GM18517 (cell line): Measurements from ENCODE around the gene SGPL1.
"Not testable (repeated sequence)": the region's sequence is repeated elsewhere in the genome, so short reads cannot be mapped to it uniquely, and the experiment has no call there.

Experiments
- ATAC-seq: cut with Tn5 transposase; IDR thresholded peaks from one replicate; pipeline ENCODE4 v1.9.1; 2021; ENCODE audit warnings: mild to moderate bottlenecking, moderate library complexity; ENCODE audit not compliant: unreplicated experiment

SGPL1 gene

DNA sequence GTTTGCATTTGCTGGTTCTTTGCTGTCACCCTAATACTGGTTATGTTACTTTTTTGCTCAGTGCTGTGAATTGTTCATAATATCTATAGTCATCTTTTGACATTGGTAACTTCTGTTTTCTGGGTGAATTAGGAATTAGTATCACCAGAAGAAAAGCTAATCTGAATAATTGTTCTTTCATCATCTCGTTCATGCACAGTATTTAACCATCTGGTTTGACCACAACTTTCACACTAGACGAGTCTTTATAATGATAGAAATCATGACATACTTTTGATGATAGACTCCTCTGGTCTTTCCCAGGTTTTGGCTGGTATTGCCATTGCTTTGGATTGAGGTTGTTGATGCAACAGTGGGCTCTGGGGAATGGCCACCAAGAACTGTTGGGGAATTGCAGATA lies 25.1 kb downstream of the SGPL1 start:
- ATAC-seq = no peak

DNA sequence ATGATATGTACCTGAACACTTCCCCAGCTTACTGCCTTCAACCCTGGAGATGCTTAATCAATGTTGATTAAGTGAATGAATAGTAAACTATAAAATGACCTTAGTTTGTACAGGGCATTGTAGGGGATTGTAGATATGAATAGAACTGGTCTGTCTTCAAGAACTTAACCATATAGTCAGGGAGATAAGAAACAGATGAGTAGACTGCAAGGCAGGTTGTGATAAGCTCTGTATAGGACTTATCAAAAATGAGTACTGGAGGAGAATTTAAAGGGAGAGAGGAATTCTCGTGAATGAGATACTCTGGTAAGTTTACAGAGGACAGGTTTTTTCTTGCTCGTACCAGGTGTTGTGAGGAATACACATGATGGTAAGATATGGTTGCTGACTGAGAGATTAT lies 27.6 kb downstream of the SGPL1 start:
- ATAC-seq = no peak

DNA sequence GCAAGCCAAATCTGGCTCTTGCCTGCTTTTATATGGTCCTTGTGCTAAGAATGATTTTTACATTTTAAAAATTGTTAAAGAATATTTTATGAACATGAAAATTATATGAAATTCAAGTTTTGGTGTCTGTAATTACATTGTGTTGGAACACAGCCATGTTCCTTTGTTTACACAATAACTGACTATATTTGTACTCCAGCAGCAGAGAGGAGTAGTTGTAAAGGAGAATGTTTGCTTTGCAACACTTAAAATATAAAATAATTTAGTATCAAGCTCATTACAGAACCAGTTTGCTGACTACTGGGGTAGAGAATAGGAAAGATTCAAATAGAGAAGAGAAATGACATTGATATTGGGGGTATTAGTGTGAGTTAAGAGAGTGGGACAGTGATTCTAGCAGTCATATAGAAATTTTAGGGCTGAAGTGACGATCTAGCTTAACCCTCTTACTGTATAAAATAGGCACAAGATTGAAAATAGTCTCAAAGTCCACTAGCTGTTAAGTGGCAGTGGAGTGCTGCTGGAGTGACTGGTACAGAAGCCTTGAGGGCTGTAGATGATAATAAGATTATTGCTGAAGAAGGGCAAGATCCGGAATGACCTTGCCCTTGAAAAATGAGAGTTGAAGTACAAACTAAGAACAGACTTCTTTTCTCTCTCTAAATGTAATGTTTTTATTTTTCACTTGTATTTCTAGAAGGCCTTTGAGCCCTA lies 28.2 kb downstream of the SGPL1 start:
- no peak for ATAC-seq

DNA sequence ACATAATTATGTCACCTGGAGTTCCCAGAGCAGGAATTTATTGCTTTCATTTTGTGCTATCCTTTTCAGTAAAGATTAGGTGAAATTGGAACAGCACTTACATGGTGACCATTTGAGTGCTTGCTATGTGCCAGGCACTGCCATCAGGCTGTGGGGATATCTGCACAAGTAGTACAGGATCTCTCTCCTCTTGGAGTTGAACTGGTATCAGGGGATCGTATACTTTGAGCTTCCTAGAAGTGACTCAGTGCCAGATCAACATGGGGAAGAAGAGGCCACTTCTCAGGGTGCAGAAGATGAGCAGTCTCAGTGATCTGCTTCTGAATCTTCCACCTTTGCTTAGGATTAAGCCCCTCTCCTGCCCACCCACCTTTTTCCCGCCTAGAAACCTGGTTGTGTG lies 29.5 kb downstream of the SGPL1 start:
- ATAC-seq = no peak

DNA sequence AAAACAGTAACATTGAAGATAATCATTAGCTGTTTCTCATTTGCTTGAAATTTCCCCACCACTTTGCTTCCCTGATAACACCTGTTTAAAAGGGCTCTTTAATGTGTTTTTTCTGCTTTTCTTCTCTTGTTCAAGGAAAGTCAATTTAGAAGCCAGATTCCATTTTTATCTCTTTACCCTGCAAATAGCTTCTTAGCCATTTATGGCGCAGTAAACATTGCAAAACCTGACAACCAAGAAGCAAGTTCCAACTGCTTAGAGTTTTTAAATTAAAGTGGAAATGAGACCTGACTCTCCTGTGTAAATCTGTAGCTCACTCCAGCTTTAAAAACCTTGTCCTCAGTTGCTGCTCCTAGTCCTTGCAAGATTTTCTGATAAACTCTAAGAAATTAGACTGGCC lies 30.1 kb downstream of the SGPL1 start:
- no peak for ATAC-seq

DNA sequence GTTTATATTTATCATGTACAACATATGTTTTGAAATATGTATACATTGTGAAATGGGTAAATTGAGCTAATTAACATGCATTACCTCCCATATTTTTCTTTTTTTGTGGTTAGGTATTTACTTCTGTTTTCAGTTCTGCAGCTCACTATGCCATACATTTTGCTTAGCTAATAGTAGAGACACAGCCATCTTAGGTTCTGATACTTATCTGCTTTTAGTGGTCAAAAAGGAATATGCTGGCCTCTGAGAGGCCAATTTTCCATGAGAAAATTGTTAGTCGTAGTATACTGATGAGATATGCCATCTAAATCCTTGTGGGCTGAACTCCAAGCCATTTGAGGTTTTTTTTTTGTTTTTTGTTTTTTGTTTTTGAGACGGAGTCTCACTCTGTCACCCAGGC lies 31.0 kb downstream of the SGPL1 start:
- ATAC-seq = no peak

DNA sequence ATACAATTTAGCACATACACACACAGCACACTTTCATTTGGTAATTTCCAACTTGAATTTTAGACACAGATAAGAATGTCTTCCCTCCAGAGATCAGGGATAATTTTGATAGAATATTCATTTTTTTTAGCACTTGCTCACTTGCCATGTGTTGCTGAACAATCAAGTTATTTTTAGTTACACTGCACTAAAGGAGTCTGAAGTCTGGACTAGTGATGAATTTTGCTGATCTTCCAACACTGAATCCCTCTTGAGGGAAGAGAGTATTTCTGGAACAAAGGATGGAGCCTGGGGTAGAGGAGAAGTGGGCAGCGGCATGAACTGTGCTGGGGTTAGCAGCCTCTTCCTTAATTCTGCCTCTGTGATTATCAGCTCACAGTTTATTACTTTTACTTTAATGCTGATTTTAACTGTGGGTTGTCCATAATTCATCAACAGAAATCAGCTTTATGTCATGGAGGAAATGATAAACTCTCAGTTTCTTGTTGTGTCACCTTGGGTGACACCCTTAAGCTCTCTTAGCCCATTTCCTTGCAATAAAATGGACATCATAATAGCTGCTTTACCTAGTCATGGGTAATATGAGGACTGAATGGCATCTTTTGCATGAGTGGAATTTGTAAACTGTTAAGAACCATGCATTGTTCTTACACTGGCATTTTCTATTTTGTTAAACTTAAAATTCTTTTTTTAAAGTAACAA lies 32.1 kb downstream of the SGPL1 start:
- no peak for ATAC-seq

DNA sequence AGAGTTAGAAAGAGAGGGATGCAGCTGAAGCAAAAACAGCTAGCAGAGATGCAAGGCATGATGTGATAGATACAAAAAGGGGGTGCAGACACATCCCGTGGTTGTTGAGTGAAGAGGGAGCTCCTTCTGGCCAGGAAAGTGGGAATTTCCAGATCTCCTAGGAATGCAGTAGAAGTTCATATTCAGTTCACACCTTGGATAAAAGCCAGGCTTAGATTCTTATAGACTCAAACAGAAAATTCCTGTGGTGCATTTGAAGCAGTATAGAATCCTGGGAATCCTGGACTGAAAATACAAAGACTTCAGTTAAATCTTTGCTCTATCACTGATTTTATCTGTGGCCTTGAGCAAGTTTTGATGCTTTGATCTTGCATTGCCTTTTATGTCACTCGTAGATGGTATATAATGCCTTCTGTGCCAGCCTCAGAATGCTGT lies 33.9 kb downstream of the SGPL1 start:
- no peak for ATAC-seq

DNA sequence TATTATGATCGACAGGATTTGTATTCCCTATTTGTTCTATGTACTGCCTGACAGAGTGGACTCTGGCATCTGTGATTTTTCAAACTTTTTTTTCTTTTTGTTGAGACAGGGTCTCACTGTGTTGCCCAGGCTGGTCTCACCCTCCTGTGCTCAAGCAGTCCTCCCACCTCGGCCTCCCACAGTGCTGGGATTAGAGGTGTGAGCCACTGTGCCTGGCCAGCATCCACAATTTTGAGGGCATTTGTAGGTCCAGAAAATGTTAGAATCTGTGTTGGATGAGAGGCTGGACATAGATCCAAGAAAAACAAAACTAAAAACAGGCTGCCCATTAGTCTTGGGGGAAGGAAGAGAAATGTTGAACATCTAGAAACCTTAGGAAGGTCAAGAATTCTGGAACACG lies 34.3 kb downstream of the SGPL1 start:
- no peak for ATAC-seq

DNA sequence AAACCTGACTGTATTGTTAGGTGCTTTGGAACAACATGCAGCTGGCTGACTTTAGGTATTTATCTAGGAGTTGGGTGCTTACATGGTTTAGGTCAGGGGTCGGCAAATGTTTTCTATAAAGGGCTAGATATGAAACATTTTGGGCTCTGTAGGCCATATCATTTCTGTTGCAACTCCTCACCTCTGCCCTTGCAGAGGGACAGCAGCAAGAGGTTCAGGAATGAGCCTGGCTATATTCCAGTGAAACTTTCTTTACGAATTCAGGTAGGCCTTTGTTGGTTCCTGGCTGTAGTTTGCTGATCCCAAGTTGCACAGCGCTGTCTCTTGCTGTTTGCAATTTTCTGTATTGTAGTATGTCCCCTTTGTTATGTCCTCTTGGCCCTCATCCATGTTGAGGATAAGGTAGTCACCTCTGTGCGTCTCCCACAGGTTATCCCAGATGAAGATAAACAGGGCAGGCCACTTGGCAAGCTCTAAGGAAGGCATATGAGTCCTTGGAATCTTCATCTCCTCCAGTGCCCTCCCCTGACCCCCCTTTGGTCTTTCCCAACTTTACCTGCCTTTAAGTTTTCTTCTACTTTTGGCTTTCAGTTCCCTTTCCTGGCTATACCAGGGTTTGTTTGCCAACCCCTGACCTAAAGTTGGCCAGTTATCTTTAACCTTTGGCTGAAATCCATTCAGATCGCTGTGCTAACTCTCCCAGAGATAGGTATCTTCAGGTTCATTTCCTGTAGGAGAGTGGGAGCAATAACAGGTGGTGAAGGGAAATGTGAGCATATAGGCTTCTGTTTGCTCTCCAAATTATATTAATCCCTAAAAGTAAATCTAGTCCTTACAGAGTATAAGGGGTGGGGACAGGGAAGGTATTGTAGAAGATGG lies 36.1 kb downstream of the SGPL1 start:
- ATAC-seq = no peak

DNA sequence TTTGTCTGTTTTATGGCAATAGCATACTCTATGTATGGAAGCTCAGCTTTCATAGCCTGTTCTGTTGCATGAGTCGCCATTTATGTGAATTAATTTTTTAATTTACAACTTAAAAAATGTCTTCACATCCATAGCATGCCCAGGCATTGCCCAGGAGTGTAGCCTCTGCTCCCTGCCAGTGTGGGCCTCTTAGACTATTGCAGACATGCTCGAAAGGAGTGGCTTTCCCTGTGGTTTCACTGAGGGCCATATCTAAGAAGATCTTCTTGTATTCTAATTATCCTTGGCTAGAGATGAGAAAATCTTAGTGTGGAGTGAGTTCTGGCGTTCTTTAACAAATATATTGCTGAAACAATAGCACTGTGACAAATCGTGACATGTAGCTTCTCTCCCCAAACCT lies 37.3 kb downstream of the SGPL1 start:
- ATAC-seq = no peak

DNA sequence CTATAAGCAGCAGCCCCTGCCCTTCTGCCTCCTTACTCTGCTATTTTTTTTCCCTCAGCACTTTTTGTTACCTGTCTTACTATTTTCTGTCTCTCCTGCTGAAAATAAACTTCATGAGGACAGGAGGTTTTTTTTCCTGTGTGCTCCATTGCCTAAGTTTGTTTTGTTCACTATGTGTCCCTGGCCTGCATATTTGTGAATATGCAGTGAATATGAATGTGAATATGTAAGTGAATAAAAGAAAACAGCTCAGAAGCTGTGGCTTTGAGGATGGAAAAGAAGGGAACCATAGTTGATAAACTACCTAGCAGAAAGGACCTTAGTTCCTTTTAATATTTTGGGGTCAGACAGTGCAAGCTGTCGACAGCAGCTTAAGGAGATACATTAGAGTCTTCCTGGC lies 37.7 kb downstream of the SGPL1 start:
- no peak for ATAC-seq

DNA sequence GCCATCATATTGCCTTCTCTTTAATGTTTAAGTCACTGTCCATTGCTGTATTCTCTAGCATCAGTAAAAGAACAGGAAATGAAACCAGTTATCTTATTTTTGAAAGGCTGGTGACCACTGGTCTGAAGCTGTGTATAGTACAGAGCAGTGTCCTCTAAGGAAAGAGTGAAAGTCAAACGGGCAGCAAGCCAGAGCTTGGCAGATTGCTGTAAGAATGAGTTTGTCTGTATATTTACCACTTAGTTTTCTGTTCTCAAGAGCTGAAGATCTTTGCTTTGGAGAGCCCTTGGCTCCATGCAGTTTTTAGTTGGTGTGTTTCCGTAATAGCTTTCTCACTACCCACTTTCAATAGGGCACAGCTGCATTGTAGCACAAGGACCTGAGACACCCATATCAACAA lies 40.7 kb downstream of the SGPL1 start:
- ATAC-seq = no peak

DNA sequence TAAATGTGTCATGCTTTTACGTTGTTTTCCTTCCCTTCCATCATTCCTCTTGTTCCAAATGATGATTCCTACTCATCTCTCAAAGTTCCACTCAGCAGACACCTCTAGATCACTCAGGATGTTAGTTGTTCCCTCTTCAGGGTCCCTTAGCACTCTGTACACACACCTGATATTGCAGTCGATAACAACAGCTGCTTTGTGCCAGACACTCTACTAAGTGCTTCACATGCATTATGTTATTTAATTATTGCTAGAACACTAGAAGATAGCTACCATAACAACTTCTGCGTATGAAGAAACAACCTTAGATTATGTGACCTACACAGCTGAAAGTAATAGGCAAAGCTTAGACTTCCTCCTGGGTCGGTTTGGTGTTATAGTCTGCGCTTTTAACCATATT lies 43.0 kb downstream of the SGPL1 start:
- ATAC-seq = no peak

DNA sequence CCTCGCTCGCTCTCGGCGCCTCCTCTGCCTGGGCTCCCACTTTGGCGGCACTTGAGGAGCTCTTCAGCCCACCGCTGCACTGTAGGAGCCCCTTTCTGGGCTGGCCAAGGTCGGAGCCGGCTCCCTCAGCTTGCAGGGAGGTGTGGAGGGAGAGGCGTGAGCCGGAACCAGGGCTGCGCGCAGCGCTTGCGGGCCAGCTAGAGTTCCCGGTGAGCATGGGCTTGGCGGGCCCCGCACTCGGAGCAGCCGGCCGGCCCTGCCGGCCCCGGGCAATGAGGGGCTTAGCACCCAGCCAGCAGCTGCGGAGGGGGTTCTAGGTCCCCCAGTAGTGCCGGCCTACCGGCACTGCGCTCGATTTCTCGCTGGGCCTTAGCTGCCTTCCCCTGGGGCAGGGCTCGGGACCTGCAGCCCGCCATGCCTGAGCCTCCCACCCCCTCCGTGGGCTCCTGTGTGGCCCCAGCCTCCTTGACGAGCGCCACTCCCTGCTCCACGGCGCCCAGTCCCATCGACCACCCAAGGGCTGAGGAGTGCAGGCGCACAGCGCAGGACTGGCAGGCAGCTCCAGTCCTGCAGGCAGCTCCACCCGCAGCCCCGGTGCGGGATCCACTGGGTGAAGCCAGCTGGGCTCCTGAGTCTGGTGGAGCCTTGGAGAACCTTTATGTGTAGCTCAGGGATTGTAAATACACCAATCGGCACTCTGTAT lies 45.9 kb downstream of the SGPL1 start:
- ATAC-seq = not testable (repeated sequence)

DNA sequence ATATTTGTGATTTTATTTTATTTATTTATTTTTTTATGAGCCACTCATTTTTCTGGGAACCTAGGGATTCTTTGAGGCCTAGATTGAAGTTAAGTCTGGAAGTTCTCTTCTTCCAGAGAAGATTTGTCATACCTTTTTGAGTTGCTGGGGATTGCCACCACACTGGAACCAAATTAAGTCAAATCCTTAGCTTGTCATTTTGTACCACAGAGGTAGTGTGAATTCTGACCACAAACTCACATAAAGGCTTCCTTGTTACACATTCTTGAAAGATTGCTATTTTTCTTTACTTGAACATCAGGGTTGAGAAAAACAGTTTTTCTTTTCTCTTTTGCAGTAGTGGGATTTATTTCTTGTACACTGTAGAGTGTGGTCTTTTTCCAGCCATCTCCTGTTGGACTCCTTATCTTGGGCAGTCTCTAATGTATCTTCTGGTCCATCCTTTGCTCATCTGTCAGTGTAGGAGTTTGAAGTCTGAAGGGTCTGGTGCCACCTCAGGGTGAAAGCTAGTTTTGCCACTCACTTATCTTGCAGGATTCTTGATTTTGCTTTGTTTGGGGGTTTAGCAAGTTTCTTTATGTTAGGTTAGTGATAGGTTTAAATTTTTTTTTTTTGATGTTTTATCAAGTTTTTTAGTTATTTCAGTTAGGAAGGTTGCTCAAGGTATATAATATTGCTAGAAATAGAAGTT lies 47.9 kb downstream of the SGPL1 start:
- ATAC-seq = no peak

DNA sequence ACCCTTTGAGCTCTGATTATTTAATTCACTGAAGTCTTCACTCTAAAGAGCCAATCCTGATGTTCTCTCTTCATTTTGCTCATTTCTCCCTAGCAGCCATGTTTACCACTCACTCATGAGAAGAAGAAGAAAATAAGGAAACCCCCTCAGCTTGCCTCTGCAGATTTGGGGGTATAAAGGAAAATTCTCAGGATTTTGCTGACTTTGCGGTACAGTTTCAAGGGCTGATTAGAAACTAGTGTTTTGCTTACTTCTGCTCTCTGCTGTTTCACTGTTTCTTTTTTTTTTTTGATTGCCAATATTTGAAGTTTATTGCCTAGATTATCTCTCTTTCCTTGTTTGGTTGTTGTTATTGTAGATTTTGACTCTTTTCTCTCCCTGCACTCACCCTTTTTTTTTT lies 49.2 kb downstream of the SGPL1 start:
- ATAC-seq = no peak

DNA sequence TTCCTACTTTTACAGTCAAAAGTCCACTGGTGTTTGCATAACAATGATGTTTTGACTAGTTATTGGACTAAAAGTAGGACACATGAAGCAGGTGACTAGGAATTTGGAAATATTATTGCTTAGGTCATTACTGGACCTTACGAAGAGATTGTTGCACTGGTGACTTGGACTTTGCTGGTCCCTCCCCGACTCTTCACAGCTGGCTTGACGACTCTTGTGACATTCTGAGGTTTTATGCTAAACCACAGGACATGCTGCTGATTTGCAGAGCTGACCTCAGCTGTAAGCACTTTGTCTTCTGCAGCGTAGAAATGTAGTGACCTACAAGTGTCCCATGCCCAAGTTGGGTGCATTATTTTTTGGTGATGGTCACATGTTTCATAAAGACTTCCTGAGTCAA lies 50.7 kb downstream of the SGPL1 start:
- ATAC-seq = no peak

DNA sequence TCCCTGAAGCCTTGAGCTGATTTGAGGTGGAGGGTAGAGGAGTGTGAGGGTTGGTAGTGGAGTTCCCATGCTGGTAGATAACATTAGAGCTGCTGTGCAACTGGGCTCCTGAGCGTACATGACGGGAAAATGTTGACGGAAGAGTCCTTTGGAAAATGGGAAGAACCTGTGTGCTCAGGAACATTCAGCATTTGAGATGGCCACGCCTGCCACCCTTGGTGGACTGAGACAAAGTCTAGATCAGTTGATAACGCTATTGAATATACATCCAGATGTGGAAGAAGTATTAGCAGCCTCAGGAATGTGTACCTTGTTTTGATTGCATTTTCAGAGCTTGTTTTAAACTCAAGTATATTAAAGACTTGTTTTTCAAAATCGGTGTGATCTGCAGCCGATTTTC lies 56.5 kb downstream of the SGPL1 start:
- no peak for ATAC-seq

DNA sequence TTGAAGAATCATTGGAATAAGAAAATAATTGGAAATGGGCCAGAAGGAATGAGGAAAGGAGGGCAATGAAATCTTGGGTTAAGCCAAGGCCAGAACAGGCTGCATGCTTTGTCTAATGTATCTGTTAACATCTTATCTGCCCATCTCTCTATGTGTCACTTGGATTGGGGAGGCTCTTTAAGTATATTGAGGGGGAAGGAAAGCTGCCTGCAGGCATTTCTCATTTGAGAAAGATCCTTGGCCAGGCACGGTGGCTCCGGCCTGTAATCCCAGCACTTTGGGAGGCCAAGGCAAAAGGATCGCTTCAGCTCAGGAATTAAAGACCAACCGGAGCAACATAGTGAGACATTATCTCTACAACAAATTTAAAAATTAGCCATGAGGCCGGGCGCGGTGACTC lies 58.3 kb downstream of the SGPL1 start:
- ATAC-seq = no peak

DNA sequence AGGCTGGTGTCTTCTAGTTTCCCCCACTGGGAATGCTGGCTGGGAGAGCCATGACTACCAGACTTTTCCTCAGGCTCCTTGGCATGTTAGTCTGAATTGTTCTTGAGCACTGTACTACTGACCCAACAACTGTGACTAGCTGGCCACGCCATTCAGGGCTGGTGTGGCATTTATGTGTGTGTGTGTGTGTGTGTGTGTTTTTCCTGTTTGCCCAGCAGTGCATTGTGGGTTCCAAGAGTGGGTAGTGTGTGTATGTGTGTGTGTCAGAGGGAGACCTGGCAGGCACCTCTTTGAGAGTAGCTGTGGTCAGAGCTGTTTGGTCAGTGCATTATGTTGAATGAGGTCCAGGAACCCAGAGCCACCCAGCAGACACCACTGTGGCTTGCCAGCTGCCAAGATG lies 63.5 kb downstream of the SGPL1 start:
- no peak for ATAC-seq
